ENCODE data around the gene PLXNC1.

PLXNC1 gene

GRCh38 chr12:94163850-94164249 is 15.5 kb downstream of the PLXNC1 start:
- no peak for DNase-seq

GRCh38 chr12:94165138-94165537 is 16.8 kb downstream of the PLXNC1 start:
- DNase-seq: no peak

GRCh38 chr12:94165670-94166364 is 17.4 kb downstream of the PLXNC1 start:
- DNase-seq: no peak

DNA sequence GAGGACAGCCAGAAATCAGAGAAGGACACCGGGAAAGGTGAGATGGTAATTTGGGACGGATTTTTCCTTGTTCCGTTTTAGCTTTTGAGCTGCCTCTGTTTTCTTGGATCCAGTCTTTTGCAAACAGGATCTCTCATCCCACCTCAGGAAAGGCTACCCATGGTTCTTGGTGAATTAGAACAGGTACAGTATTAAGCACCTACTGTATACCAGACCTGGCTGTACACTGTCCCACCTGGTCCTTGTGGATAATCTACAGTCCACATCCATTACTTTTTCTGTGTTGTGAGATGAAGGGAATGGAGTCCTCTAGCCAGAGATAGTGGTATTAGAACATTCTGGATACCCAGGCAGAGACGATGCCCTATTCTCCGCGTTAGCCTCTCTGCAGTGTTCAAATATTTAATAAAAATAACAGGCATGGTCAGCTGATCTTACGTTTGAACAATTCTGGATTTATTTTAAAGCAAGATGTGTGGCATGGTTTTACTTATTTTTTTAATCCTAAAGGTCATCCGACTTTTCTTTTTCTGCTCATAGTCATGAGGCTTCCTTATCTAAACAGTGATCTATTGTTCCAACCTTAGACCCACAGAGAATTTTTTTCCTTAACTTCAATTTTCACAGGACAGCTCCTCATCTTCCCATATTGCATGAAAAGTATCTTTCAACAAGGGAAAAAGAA is 18.8 kb downstream of the PLXNC1 start:
- no peak for DNase-seq

- DNase-seq: no peak
Measured at GRCh38 chr12:94167756-94168416, 19.5 kb downstream of the PLXNC1 start.

GRCh38 chr12:94169495-94169894 is 21.1 kb downstream of the PLXNC1 start:
- DNase-seq: no peak

DNA sequence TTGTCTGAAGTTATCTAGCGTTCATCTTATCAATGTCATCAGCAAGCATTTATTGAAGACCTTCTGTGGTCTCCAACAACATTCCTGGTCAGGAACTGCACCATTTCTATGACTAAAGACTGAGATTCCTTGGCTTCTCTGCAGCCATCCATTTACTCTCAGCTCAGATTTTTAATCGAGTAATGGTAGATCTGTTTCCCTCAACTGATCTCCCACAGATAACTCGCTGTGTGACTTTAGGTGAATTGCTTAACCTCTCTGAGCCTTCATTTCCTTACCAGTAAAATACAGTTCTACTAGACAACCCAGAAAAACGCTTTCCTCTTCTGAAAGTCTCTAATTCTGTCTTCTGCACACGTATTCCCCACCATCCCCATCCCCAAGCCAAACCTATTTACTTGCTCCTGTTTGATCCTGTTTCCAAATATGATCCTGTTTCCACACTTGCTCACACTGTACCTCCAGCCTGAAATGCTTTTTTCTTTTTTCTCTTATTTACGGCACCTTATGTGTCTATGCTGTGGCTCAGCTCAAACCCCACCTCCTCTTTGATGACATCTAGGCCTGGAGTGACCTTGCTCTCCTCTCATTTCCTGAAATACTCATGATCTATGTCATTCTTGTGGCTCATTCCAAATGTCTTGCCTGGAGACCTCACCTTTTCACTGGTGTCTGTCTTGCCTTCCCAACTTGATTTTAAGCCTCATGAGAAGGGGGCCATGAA is 21.8 kb downstream of the PLXNC1 start:
- no peak for DNase-seq

DNA sequence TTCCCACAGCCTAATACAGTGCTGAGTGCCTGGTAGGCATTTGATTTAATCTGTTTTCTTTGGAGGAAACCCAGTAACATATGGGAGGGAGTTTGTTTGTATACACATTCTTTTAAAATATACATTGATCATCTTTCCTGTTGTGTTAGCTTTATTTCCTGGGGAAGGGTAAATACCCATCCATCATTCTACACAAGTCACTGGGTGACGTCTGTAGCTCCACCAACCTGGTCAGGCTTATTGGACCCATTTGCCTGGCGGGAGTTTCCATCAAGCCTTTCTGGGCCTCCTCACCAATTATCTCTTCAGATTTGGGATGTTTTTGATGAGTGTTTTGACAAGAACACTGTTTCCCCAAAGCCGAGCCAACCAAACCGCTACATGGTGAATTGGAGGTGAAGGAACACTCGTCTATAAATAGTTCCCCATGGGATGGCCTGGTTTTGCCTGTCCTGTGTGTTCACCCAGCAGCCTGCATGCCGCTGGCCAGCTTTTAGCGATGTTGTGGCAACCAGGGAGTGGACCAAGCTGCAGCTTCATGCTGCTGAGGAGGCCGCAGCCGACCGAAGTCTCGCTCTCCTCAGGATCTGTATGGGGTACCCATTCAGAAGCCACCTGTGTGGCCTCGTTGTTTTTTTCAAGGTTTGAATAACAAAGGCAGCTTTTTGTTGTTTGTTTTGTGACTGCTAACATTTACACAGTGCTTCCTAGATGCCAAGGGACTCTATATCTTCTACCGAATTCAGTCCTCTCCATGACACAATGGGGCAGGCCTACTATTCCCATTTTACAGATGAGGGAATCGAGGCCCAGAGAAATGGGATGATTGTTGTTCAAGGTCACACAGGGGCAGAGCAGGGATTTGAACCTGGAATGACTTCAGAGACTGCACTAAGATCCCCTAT is 22.6 kb downstream of the PLXNC1 start:
- no peak for DNase-seq

DNA sequence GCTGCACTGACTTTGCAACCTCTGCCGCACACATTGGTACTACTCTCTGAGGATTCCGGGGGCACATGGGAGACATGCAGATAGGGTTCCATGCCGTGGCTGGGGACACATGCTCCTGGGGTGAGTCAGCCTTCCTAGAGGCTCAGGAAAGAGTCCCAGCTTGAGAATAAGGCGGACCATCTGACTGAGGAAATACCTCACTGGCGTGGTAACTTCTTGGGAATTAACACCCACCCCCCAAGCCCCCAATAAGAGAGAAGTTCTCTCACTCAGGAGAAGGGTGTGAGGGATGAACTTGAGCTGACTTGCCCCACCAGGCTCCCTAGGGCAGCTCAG is 23.2 kb downstream of the PLXNC1 start:
- no peak for DNase-seq

- peak; percentile 15 to 19 for DNase-seq
Measured at GRCh38 chr12:94172031-94172430, 23.7 kb downstream of the PLXNC1 start.

GRCh38 chr12:94172973-94173372 is 24.6 kb downstream of the PLXNC1 start:
- no peak for DNase-seq

GRCh38 chr12:94173660-94174265 is 25.4 kb downstream of the PLXNC1 start:
- no peak for DNase-seq

DNA sequence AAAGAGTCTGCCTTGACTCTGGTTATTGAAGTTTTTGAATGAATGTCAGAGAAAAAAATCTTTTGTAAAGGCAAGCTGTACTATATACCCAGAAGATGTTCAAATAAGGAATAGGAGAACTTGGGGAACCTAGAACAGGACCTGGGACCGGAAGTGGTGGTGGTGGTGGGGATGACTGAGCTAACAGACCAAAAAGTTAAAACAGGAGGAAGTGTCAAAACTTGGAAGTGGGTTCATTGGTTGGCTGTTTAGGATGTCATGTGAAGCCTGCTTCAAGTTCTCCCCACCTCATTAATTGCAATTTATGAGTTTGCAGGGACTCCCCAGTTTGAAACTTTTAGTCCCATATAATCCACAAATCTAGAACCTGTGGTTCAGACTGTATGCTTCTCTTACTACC is 26.2 kb downstream of the PLXNC1 start:
- DNase-seq: peak in 1 of 2 donors; percentile 11

DNA sequence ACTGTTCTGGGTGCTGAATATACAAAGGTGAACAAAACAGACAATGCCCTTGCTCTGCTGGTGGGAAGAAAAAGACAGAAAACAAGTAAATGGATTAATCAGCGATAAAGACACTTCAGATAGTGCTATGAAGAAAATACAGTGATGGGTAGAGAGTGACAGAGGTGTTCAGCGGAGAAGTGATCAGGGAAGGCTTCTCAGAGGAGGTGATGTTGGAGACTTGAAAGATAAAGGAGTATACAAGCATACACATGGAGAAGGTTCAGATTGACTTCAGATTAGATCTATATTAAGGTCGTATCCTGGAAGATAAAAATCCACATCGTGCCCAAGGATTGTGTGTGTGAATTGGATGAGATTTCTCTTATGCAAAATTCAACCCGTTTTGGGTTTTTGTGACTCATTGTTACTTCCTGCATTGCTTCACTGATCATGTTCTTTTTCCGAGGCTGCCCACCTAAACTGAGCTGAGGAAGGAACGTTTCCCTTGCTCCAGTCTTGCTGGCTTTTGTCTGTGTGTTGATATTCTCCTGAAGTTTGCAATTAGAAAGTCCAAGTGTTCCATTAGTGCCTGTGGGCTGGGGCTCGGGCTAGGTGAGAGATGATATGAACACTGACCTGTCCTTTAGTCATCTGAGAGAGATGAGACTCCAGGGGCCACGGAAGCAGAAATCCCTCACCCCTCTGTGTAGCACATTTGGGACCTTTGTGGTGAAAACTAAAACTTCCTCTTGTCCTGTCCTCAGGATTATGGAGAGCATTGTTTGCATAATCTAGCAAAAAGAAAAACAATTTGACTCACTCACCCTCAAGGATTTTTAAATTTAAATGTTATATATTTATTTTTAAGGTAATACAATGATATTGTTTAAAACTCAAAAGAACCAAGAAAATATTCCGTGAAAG is 27.6 kb downstream of the PLXNC1 start:
- DNase-seq: no peak

DNA sequence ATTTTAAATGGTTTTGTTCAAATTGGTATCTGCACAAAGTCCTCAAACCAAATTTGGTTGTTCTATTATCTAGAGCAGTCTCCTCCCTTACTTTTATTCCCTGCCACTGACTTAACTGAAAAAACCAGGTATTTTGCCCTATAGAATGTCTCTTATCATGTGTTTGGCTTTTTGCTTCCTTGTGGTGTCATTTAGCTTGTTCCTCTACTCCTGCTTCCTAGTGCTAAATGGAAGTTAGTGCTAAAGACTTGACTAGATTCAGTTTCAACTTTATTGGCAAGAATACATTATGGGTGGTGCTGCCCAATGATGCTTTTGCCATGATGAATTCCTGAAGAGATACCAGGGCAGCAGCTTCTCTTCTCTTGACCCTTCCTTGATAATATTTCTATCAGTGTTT is 29.7 kb downstream of the PLXNC1 start:
- no peak for DNase-seq

DNA sequence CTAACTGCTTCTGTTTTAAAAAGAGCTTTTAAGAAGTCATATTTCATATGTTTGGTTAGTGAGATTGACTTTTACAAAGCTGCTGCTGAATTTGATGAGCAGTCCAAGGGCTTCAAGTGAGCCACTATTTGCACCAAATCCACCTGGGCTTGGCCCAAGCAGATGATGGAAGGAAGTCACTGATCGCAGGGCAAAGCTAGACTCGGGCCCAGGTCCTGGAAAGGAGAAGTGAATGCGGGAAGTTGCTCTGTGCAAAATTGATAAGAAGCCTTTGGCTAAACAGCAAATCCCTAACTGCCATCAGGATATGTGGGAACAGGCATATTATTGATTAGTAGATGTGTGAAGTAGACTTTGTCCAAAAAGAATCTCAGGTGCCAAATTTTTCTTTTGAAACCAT is 30.5 kb downstream of the PLXNC1 start:
- DNase-seq: no peak

- no peak for DNase-seq
Measured at GRCh38 chr12:94179723-94180122, 31.3 kb downstream of the PLXNC1 start.

DNA sequence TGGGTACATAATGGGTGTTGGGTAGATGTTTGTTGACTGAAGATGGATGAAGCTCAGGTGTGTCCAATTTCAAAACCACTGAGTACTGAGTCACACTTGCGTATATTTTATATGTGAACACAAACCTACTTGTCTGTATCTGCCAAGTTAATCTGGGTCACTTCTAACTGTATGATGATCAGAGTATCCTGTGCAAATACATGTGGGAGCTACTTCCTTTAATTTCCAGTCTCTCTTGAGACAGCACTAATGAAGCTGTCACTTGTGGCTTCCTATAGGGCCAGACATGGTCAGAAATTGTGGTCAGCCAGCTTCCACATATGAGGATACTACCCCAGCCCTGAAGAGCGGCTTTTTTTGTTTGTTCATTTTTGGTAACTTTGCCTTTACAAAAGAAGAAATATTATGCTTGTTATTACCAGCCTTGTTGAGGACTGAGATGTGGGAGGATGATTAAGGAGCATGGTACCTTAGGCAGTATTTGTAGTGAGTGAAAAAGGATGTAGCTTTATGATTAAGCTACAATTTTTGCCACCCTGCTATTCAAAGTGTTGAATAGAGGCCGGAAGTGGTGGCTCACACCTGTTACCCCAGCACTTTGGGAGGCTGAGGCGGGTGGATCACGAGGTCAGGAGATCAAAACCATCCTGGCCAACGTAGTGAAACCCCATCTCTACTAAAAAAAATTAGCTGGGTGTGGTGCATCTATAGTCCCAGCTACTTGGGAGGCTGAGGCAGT is 32.4 kb downstream of the PLXNC1 start:
- no peak for DNase-seq

DNA sequence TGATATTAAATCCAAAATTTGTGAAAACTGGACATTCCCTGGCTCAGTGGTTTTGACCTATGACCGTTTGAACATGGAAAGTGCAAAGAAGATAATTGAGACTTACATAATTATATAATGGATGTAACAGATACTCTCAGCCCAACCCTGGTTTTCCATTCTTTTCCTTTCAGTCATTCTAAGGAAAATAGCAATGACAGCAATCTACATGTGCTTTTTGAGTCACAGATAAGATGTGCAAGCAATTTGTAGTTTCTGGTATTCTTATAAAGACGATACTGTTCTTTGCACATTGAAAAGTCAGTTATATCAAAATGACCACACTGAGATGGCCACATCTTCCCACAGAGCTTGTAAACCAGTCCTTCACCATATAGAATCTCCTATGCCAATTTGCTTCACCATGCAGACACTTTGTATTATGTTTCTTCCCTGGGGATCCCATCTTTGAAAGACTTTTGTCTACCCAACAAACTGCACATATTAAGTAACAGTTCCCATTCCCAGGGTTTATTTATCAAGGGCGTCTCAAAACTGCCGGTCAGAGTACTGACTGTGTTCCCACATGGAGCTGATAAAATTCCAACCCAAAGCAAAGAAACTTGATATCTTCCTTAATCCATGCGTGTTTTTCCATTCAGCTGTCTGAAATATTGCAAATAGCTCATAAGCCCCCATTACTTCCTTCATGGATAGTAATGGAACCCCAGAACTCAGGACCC is 34.8 kb downstream of the PLXNC1 start:
- no peak for DNase-seq
